GM12878 (cell line): ENCODE measurements around the gene RBMS3. TPM values are rescaled to one million over a fixed set of nuclear protein-coding genes. Genes with fewer than 3 reads are reported as not detected.

Experiments
- ATAC-seq: fragments of 200-7000 bp; cut with Tn5 transposase; 3 replicates; pipeline ENCODE4 v1.9.1; 2020; ENCODE audit warnings: mild to moderate bottlenecking, moderate library complexity
- BruUV-seq: library from RNA; stranded (reverse); fragments of 400-500 nt; replicated peaks from 2 replicates; lab custom pipeline; 2021; lab: Mats Ljungman, UMichigan
- CTCF ChIA-PET: fragments of 300-600 bp; sonication (Branson Sonifier 250); formaldehyde crosslinking; extraction: SDS; loops from one replicate; lab custom pipeline; 2021; ENCODE audit warnings: inconsistent platforms; lab: Yijun Ruan, JAX
- POLR2A ChIA-PET: fragments of 350-600 bp; formaldehyde crosslinking; extraction: SDS; loops from one replicate; lab custom pipeline; 2021; ENCODE audit warnings: inconsistent platforms; lab: Charles Lee
- RAD21 ChIA-PET: fragments of 300-600 bp; sonication (Branson Sonifier 250); formaldehyde crosslinking; loops from one replicate; lab custom pipeline; 2023; ENCODE audit warnings: antibody characterized with exemption; ENCODE audit not compliant: unreplicated experiment; lab: Charles Lee
- SMC1A ChIA-PET: fragments of 300-600 bp; sonication (Branson Sonifier 250); formaldehyde crosslinking; loops from one replicate; lab custom pipeline; 2023; ENCODE audit not compliant: unreplicated experiment, uncharacterized antibody; lab: Charles Lee
- DNase-seq: peaks from one replicate; pipeline ENCODE4 v3.0.0-alpha.2; 2011; ENCODE audit warnings: low read depth, low spot score
- FAIRE-seq: peaks from 3 replicates; lab custom pipeline; 2011; peaks lifted over from hg19 to GRCh38; lab: Jason Lieb, UNC
- H2AFZ ChIP-seq: 2 replicates; pipeline ENCODE4 v1.6.0; 2011; ENCODE audit warnings: low read depth, low read length, control low read depth; ENCODE audit not compliant: control insufficient read depth
- H3K27ac ChIP-seq: 2 replicates; pipeline ENCODE4 v1.5.1; 2011; ENCODE audit warnings: control low read depth; ENCODE audit not compliant: control insufficient read depth, insufficient read depth
- H3K27me3 ChIP-seq, 2 experiments: replicated peaks in 1 of 2; 2 replicates each; pipeline versions ENCODE4 v1.6.0 to v1.6.1; 2011; ENCODE audit warnings: low read length in 1 of 2; ENCODE audit not compliant: control insufficient read depth in 2 of 2, insufficient read depth in 2 of 2
- H3K36me3 ChIP-seq, 2 experiments: 2 replicates each; pipeline ENCODE4 v1.5.1; 2011; ENCODE audit warnings: low read length in 1 of 2; ENCODE audit not compliant: control insufficient read depth in 2 of 2, insufficient read depth in 2 of 2
- H3K4me1 ChIP-seq: 2 replicates; pipeline ENCODE4 v1.6.1; 2011; ENCODE audit warnings: mild to moderate bottlenecking, low read length, moderate library complexity, mixed read lengths; ENCODE audit not compliant: control insufficient read depth, insufficient read depth
- H3K4me2 ChIP-seq: 2 replicates; pipeline ENCODE4 v1.6.0; 2011; ENCODE audit warnings: control low read depth; ENCODE audit not compliant: control insufficient read depth, insufficient read depth
- H3K4me3 ChIP-seq: fragments of 200-600 bp; sonication (generic); 2 replicates; pipeline ENCODE4 v1.5.1; 2016
- H3K79me2 ChIP-seq: 2 replicates; pipeline ENCODE4 v1.6.0; 2011; ENCODE audit warnings: low read length; ENCODE audit not compliant: control insufficient read depth, insufficient read depth
- H3K9ac ChIP-seq: 2 replicates; pipeline ENCODE4 v1.8.0; 2011; ENCODE audit warnings: low read length, control low read depth, mixed read lengths; ENCODE audit not compliant: control insufficient read depth, insufficient read depth
- H3K9me3 ChIP-seq: replicated peaks from 3 replicates; pipeline ENCODE4 v1.5.1; 2011; ENCODE audit warnings: mild to moderate bottlenecking, low read length; ENCODE audit not compliant: control insufficient read depth, insufficient read depth
- H4K20me1 ChIP-seq: 2 replicates; pipeline ENCODE4 v1.6.0; 2011; ENCODE audit not compliant: control insufficient read depth, insufficient read depth
- DPF2 ChIP-seq: fragments of 450-650 bp; IDR thresholded peaks from 2 replicates; pipeline ENCODE4 v1.6.1; 2017; ENCODE audit warnings: mild to moderate bottlenecking
- E2F4 ChIP-seq: IDR thresholded peaks from 2 replicates; pipeline ENCODE4 v1.6.1; 2012; ENCODE audit warnings: low read depth, low read length, improper control_type of control experiment
- EZH2 ChIP-seq: IDR thresholded peaks from 2 replicates; pipeline ENCODE4 v1.6.1; 2012; ENCODE audit warnings: low read depth, mild to moderate bottlenecking, control low read depth, inconsistent platforms, low read length, borderline replicate concordance; ENCODE audit not compliant: control insufficient read depth
- JUNB ChIP-seq: IDR thresholded peaks from 2 replicates; pipeline ENCODE4 v1.6.1; 2016; ENCODE audit warnings: antibody characterized with exemption, mild to moderate bottlenecking
- SPI1 ChIP-seq: IDR thresholded peaks from 2 replicates; pipeline ENCODE4 v1.6.1; 2011; ENCODE audit warnings: low read depth, mild to moderate bottlenecking, low read length, moderate library complexity, borderline replicate concordance; ENCODE audit not compliant: insufficient read depth
- SREBF2 ChIP-seq: IDR thresholded peaks from 2 replicates; pipeline ENCODE4 v1.6.1; 2012; ENCODE audit warnings: mild to moderate bottlenecking, low read length
- SUZ12 ChIP-seq: fragments of 200-600 bp; sonication (generic); IDR thresholded peaks from one replicate; pipeline ENCODE4 v1.6.1; 2018; ENCODE audit warnings: antibody characterized with exemption, mild to moderate bottlenecking; ENCODE audit not compliant: unreplicated experiment
- WGBS: methylation state at CpG from one replicate; pipeline ENCODE4 v1.1.6; 2016; ENCODE audit warnings: low lambda C conversion rate; ENCODE audit not compliant: insufficient replicate concordance, insufficient coverage; ENCODE audit errors: missing lambda C conversion rate; 5-methylcytosine and 5-hydroxymethylcytosine counted together
- in situ Hi-C: fragments of 300-500 bp; cut with MboI; formaldehyde crosslinking; loops from 9 replicates; pipeline ENCODE4 v1.14.3; 2018; ENCODE audit warnings: mixed read lengths
- intact Hi-C: fragments of 100-400 bp; cut with micrococcal nuclease; formaldehyde crosslinking; loops from one replicate; pipeline ENCODE4 v1.14.2; 2022; ENCODE audit not compliant: unreplicated experiment
- polyA plus RNA-seq, 11 experiments: library from polyadenylated mRNA; depleted of rRNA in 4 of 11; unstranded in 6 of 11; stranded (reverse) in 5 of 11; fragments of >200 nt; fragmentation: Nextera tagmentation in 4 of 11; fragmentation: Illumina TruSeq in 1 of 11; extraction: Ambion mirVana in 4 of 11; extraction: Trizol in 1 of 11; gene quantifications; 1 replicate in 1 of 11; 2 replicates in 10 of 11; pipeline versions ENCODE4 v1.2.1 to v1.2.3, GENCODE V29; 2011 to 2016; ENCODE audit warnings: inconsistent platforms in 2 of 11, missing spikeins in 2 of 11, low read depth in 1 of 11
- total RNA-seq, 4 experiments: library from RNA; depleted of rRNA in 3 of 4; stranded (reverse); fragments of >200 nt in 3 of 4; fragmentation: Illumina TruSeq in 1 of 4; extraction: Trizol in 1 of 4; gene quantifications; 2 replicates each; pipeline versions ENCODE4 v1.2.1 to v1.2.3, GENCODE V29; 2013 to 2021
- TF ChIP-seq, protein P1 (sequence below): fragments of 450-650 bp; IDR thresholded peaks from 2 replicates; pipeline ENCODE4 v1.6.1; 2017; ENCODE audit warnings: mild to moderate bottlenecking, low read depth, inconsistent platforms; ENCODE audit not compliant: poor library complexity, severe bottlenecking

The RBMS3 gene
- total and polyA plus RNA-seq, 10 of the 15 experiments (the other 5 are each of a cell fraction or from before 2014, with no cell fraction given) = 0.79 to 4.7 (median 3.1) TPM

DNA sequence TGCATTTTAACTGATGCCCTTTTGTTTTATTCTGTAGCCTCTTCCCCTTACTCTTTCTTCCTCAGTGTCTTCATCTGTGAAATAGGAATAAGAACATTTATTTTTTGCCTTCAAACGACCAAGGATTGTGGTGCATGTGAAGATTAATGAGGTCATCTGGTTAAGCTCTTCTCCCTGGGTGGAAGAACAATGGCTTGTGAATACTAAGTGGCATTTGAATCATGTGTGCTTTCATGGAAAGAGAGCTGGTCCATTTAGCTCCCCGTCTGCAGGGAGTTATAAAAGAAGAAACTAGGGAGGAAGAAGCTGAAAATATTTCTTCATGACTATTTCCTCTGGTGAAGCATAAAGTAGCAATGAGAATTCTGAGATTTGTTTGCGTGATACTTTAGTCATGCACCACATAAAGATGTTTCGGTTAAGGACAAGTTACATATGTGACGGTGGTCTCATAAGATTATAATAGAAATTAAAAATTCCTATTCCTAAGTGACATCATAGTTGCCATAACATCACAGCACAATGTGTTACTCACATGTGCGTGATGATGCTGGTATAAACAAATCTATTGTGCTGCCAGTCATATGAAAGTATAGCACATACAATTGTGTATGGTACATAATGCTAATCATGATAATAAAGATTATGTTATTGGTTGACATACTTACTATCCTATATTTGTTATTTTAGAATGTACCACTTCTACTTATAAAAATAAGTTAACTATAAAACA is 374.3 kb downstream of the RBMS3 start:
- WGBS = 49% methylated on average over 6 of the region's 6 CpGs
- no peak overlapping the region for H3K9ac ChIP-seq
- TF ChIP-seq SREBF2 (no peak), DPF2 (no peak)
- TF ChIP-seq, all 136 proteins: peak for 0
- FAIRE-seq = no peak
- no TSS peak for BruUV-seq
- CTCF ChIA-PET = interaction anchor here (1.4 kb wide), 1 partner anchor 14 kb away, joined by 6 read pairs; no protein-coding TSS in a partner anchor
- Histone ChIP-seq H4K20me1 (no peaks in the 10 kb centered on the region), H3K79me2 (no peaks in the 10 kb centered on the region), H3K27me3 (no peaks in the 10 kb centered on the region), H3K4me1 (peaks cover 3% of the 10 kb centered on the region; the same call in 1 of the 2 replicates), H3K9me3 (no peaks in the 10 kb centered on the region; the same call in 1 of the 3 replicates), H2AFZ (no peak overlapping the region), H3K4me2 (no peak overlapping the region), H3K36me3 (no peaks in the 10 kb centered on the region), H3K4me3 (no peak overlapping the region), H3K27ac (no peak overlapping the region)
- RAD21 ChIA-PET = no interaction called here
- POLR2A ChIA-PET = no interaction called here
- intact Hi-C loops (no loop called here), in situ Hi-C loops (no loop called here)
- DNase-seq = no peak
- SMC1A ChIA-PET = interaction anchor here (1.1 to 1.2 kb wide), 2 partner anchors 9 to 14 kb away, joined by 3 to 4 read pairs; no protein-coding TSS in a partner anchor
- ATAC-seq = no peak

DNA sequence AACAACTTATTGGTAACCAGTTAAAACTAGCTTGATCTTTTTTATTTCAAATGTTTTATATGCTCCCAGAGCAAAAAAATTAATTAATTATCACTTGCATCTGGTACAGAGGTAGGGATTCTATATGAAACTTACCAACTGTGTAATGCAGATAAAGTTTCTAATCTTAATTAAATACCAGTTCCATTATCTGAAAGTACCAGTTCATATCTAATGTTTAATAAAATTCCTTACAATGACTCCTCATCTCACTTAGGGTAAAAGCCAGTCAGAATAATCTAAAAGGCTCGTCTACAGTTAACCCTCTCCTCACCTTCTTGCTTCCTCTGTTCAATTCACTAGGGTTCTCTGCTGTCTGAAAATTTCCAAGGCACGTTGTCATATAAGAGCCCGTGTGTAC is 384.8 kb downstream of the RBMS3 start:
- Histone ChIP-seq H2AFZ (no peak overlapping the region), H3K9me3 (no peaks in the 10 kb centered on the region; the same call in 2 of the 3 replicates), H3K27ac (no peak overlapping the region), H3K9ac (no peak overlapping the region), H3K4me2 (no peak overlapping the region), H4K20me1 (no peaks in the 10 kb centered on the region), H3K79me2 (no peaks in the 10 kb centered on the region), H3K27me3 (no peaks in the 10 kb centered on the region), H3K4me3 (no peak overlapping the region), H3K36me3 (no peaks in the 10 kb centered on the region), H3K4me1 (no peaks in the 10 kb centered on the region)
- SMC1A ChIA-PET = no interaction called here
- DNase-seq (no peak), ATAC-seq (no peak), FAIRE-seq (no peak)
- intact Hi-C loops (no loop called here), in situ Hi-C loops (no loop called here)
- no TSS peak for BruUV-seq
- CTCF ChIA-PET = no interaction called here
- TF ChIP-seq E2F4 (no peak), EZH2 (no peak), SPI1 (no peak), SUZ12 (no peak), JUNB (no peak)
- TF ChIP-seq, protein P1, sequence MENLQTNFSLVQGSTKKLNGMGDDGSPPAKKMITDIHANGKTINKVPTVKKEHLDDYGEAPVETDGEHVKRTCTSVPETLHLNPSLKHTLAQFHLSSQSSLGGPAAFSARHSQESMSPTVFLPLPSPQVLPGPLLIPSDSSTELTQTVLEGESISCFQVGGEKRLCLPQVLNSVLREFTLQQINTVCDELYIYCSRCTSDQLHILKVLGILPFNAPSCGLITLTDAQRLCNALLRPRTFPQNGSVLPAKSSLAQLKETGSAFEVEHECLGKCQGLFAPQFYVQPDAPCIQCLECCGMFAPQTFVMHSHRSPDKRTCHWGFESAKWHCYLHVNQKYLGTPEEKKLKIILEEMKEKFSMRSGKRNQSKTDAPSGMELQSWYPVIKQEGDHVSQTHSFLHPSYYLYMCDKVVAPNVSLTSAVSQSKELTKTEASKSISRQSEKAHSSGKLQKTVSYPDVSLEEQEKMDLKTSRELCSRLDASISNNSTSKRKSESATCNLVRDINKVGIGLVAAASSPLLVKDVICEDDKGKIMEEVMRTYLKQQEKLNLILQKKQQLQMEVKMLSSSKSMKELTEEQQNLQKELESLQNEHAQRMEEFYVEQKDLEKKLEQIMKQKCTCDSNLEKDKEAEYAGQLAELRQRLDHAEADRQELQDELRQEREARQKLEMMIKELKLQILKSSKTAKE = no peak
- POLR2A ChIA-PET = no interaction called here
- RAD21 ChIA-PET = no interaction called here
- 17% methylated on average over 3 of the region's 3 CpGs for WGBS
